Keratinocyte (primary cell): ENCODE data around the gene NUSAP1.

Source experiments
- CTCF ChIP-seq, 3 experiments: IDR thresholded peaks in 1 of 3; conservative IDR thresholded peaks in 1 of 3; optimal IDR thresholded peaks in 1 of 3; 2 replicates in 2 of 3; 3 replicates in 1 of 3; pipeline versions ENCODE3 to v1.5.1; 2011; ENCODE audit warnings: low read length in 3 of 3, mild to moderate bottlenecking in 3 of 3, moderate library complexity in 2 of 3, control low read depth in 1 of 3, inconsistent platforms in 1 of 3; ENCODE audit not compliant: insufficient read depth in 2 of 3; ENCODE audit errors: extremely low read depth in 1 of 3
- EZH2 ChIP-seq: IDR thresholded peaks from one replicate; pipeline ENCODE4 v1.6.1; 2012; ENCODE audit warnings: inconsistent platforms, mild to moderate bottlenecking, low read length, moderate library complexity

- no peak for TF ChIP-seq CTCF (optimal IDR thresholded peaks at IDR 0.05 in 1 of 3, IDR thresholded peaks at IDR 0.05 in 1 of 3, conservative IDR thresholded peaks at IDR 0.05 in 1 of 3; ENCODE audit: extremely low read depth in 1 of 3, insufficient read depth in 2 of 3, low read length in 3 of 3)
- TF ChIP-seq EZH2, result no peak
Observed at GRCh38 chr15:41307679-41308078, 25.0 kb upstream of the NUSAP1 start.
